DMS53 (cell line): ENCODE data around the gene GPR156.
"Not testable (repeated sequence)": the region's sequence is repeated elsewhere in the genome, so short reads cannot be mapped to it uniquely, and the experiment has no call there.

ENCODE experiments used
- DNase-seq: peaks from one replicate; lab custom pipeline; 2025; lab: John Stamatoyannopoulos, UW

GPR156 gene

GRCh38 chr3:120274739-120275167, 10.3 kb downstream of the GPR156 start:
- peak; percentile 28 for DNase-seq

- DNase-seq = no peak
Observed at GRCh38 chr3:120272286-120272685, 12.7 kb downstream of the GPR156 start.

GRCh38 chr3:120265989-120266388, 19.0 kb downstream of the GPR156 start:
- no peak for DNase-seq

GRCh38 chr3:120264963-120265362, 20.1 kb downstream of the GPR156 start:
- DNase-seq = no peak

- DNase-seq = no peak
Observed at GRCh38 chr3:120263792-120264191, 21.2 kb downstream of the GPR156 start.

GRCh38 chr3:120258009-120258408, 27.0 kb downstream of the GPR156 start:
- DNase-seq = peak; percentile 5

GRCh38 chr3:120245386-120245785, 39.6 kb downstream of the GPR156 start:
- DNase-seq = no peak

GRCh38 chr3:120244834-120245225, 40.2 kb downstream of the GPR156 start:
- DNase-seq = peak; percentile 5

- no peak for DNase-seq
Observed at GRCh38 chr3:120239644-120240043, 45.4 kb downstream of the GPR156 start.

GRCh38 chr3:120227710-120228347, 57.2 kb downstream of the GPR156 start:
- DNase-seq = no peak

GRCh38 chr3:120224237-120224636, 60.8 kb downstream of the GPR156 start:
- DNase-seq = no peak

- no peak for DNase-seq
Observed at GRCh38 chr3:120218981-120219380, 66.0 kb downstream of the GPR156 start.

GRCh38 chr3:120216633-120217032, 68.4 kb downstream of the GPR156 start:
- not testable (repeated sequence) for DNase-seq

GRCh38 chr3:120214176-120214575, 70.8 kb downstream of the GPR156 start:
- no peak for DNase-seq

- no peak for DNase-seq
Observed at GRCh38 chr3:120212505-120212904, 72.5 kb downstream of the GPR156 start.

GRCh38 chr3:120209425-120209824, 75.6 kb downstream of the GPR156 start:
- DNase-seq = no peak

- no peak for DNase-seq
Observed at GRCh38 chr3:120204338-120204737, 80.7 kb downstream of the GPR156 start.

GRCh38 chr3:120203621-120204020, 81.4 kb downstream of the GPR156 start:
- no peak for DNase-seq

- DNase-seq = no peak
Observed at GRCh38 chr3:120203016-120203415, 82.0 kb downstream of the GPR156 start.

- DNase-seq = no peak
Observed at GRCh38 chr3:120202363-120202762, 82.7 kb downstream of the GPR156 start.

- DNase-seq = no peak
Observed at GRCh38 chr3:120200493-120201235, 84.4 kb downstream of the GPR156 start.

- peak; percentile 39 for DNase-seq
Observed at GRCh38 chr3:120198305-120198878, 86.6 kb downstream of the GPR156 start.

GRCh38 chr3:120196812-120197211, 88.2 kb downstream of the GPR156 start:
- DNase-seq = no peak
